ENCODE measurements around the gene WDR48. TPM values are rescaled to one million over a fixed set of nuclear protein-coding genes. Genes with fewer than 3 reads are reported as not detected.

Gene WDR48
- total RNA-seq, 1 donor from 2014 or later: 33.6 TPM

- DNase-seq: no peak
- no peak overlapping the region for H3K4me3 ChIP-seq
- TF ChIP-seq CTCF (IDR thresholded peaks at IDR 0.05; ENCODE audit: borderline replicate concordance): no peak
- H3K27ac ChIP-seq (replicated peaks): no peak overlapping the region
- H3K36me3 ChIP-seq: no peaks in the 10 kb centered on the region
- H3K27me3 ChIP-seq (ENCODE audit: low read depth): no peaks in the 10 kb centered on the region
- intact Hi-C loops (cut with micrococcal nuclease): loop anchor here (5.0 kb wide), 1 partner anchor 160 kb away; no protein-coding TSS in a partner anchor
- H3K9me3 ChIP-seq (replicated peaks): no peaks in the 10 kb centered on the region
- H3K4me1 ChIP-seq: peaks cover 11% of the 10 kb centered on the region
Observed at GRCh38 chr3:39127269-39127907, 75.6 kb downstream of the WDR48 start.

GRCh38 chr3:39127908-39128304 is 76.1 kb downstream of the WDR48 start:
- Histone ChIP-seq H3K27ac (replicated peaks) (no peak overlapping the region), H3K4me1 (peaks cover 9% of the 10 kb centered on the region), H3K27me3 (ENCODE audit: low read depth) (no peaks in the 10 kb centered on the region), H3K36me3 (no peaks in the 10 kb centered on the region), H3K4me3 (no peak overlapping the region), H3K9me3 (replicated peaks) (no peaks in the 10 kb centered on the region)
- intact Hi-C loops (cut with micrococcal nuclease): loop anchor here (5.0 kb wide), 1 partner anchor 159 kb away; no protein-coding TSS in a partner anchor
- no peak for TF ChIP-seq CTCF (IDR thresholded peaks at IDR 0.05; ENCODE audit: borderline replicate concordance)
- DNase-seq: no peak

GRCh38 chr3:39128951-39129350 is 77.1 kb downstream of the WDR48 start:
- intact Hi-C loops (cut with micrococcal nuclease): loop anchor here (5.0 kb wide), 1 partner anchor 158 kb away; no protein-coding TSS in a partner anchor
- no peaks in the 10 kb centered on the region for H3K9me3 ChIP-seq (replicated peaks)
- H3K36me3 ChIP-seq: no peaks in the 10 kb centered on the region
- no peaks in the 10 kb centered on the region for H3K27me3 ChIP-seq (ENCODE audit: low read depth)
- no peak overlapping the region for H3K4me3 ChIP-seq
- no peak for DNase-seq
- H3K27ac ChIP-seq (replicated peaks): no peak overlapping the region
- H3K4me1 ChIP-seq: peaks cover 20% of the 10 kb centered on the region
- no peak for TF ChIP-seq CTCF (IDR thresholded peaks at IDR 0.05; ENCODE audit: borderline replicate concordance)

- Histone ChIP-seq H3K27ac (replicated peaks) (no peak overlapping the region), H3K9me3 (replicated peaks) (no peaks in the 10 kb centered on the region), H3K27me3 (ENCODE audit: low read depth) (no peaks in the 10 kb centered on the region), H3K36me3 (no peaks in the 10 kb centered on the region), H3K4me1 (peaks cover 30% of the 10 kb centered on the region), H3K4me3 (no peak overlapping the region)
- intact Hi-C loops (cut with micrococcal nuclease): no loop called here
- DNase-seq: no peak
- TF ChIP-seq CTCF (IDR thresholded peaks at IDR 0.05; ENCODE audit: borderline replicate concordance): no peak
Observed at GRCh38 chr3:39130026-39130425, 78.2 kb downstream of the WDR48 start.

- H3K4me1 ChIP-seq: peaks cover 38% of the 10 kb centered on the region
- TF ChIP-seq CTCF (IDR thresholded peaks at IDR 0.05; ENCODE audit: borderline replicate concordance): no peak
- no peaks in the 10 kb centered on the region for H3K27me3 ChIP-seq (ENCODE audit: low read depth)
- DNase-seq: no peak
- intact Hi-C loops (cut with micrococcal nuclease): no loop called here
- no peaks in the 10 kb centered on the region for H3K36me3 ChIP-seq
- H3K4me3 ChIP-seq: no peak overlapping the region
- H3K9me3 ChIP-seq (replicated peaks): no peaks in the 10 kb centered on the region
- no peak overlapping the region for H3K27ac ChIP-seq (replicated peaks)
Observed at GRCh38 chr3:39130693-39131265, 79.0 kb downstream of the WDR48 start.
